GM12878 (cell line): ENCODE data around the gene MFAP4. TPM values are rescaled to one million over a fixed set of nuclear protein-coding genes. Genes with fewer than 3 reads are reported as not detected.

Experiments
- ATAC-seq: fragments of 200-7000 bp; cut with Tn5 transposase; 3 replicates; pipeline ENCODE4 v1.9.1; 2020; ENCODE audit warnings: mild to moderate bottlenecking, moderate library complexity
- BruUV-seq: library from RNA; stranded (reverse); fragments of 400-500 nt; replicated peaks from 2 replicates; lab custom pipeline; 2021; lab: Mats Ljungman, UMichigan
- CTCF ChIA-PET: fragments of 300-600 bp; sonication (Branson Sonifier 250); formaldehyde crosslinking; extraction: SDS; loops from one replicate; lab custom pipeline; 2021; ENCODE audit warnings: inconsistent platforms; lab: Yijun Ruan, JAX
- POLR2A ChIA-PET: fragments of 350-600 bp; formaldehyde crosslinking; extraction: SDS; loops from one replicate; lab custom pipeline; 2021; ENCODE audit warnings: inconsistent platforms; lab: Charles Lee
- RAD21 ChIA-PET: fragments of 300-600 bp; sonication (Branson Sonifier 250); formaldehyde crosslinking; loops from one replicate; lab custom pipeline; 2023; ENCODE audit warnings: antibody characterized with exemption; ENCODE audit not compliant: unreplicated experiment; lab: Charles Lee
- SMC1A ChIA-PET: fragments of 300-600 bp; sonication (Branson Sonifier 250); formaldehyde crosslinking; loops from one replicate; lab custom pipeline; 2023; ENCODE audit not compliant: unreplicated experiment, uncharacterized antibody; lab: Charles Lee
- DNase-seq: peaks from one replicate; pipeline ENCODE4 v3.0.0-alpha.2; 2011; ENCODE audit warnings: low read depth, low spot score
- FAIRE-seq: peaks from 3 replicates; lab custom pipeline; 2011; peaks lifted over from hg19 to GRCh38; lab: Jason Lieb, UNC
- H2AFZ ChIP-seq: 2 replicates; pipeline ENCODE4 v1.6.0; 2011; ENCODE audit warnings: low read depth, low read length, control low read depth; ENCODE audit not compliant: control insufficient read depth
- H3K27ac ChIP-seq: 2 replicates; pipeline ENCODE4 v1.5.1; 2011; ENCODE audit warnings: control low read depth; ENCODE audit not compliant: control insufficient read depth, insufficient read depth
- H3K27me3 ChIP-seq, 2 experiments: replicated peaks in 1 of 2; 2 replicates each; pipeline versions ENCODE4 v1.6.0 to v1.6.1; 2011; ENCODE audit warnings: low read length in 1 of 2; ENCODE audit not compliant: control insufficient read depth in 2 of 2, insufficient read depth in 2 of 2
- H3K36me3 ChIP-seq, 2 experiments: 2 replicates each; pipeline ENCODE4 v1.5.1; 2011; ENCODE audit warnings: low read length in 1 of 2; ENCODE audit not compliant: control insufficient read depth in 2 of 2, insufficient read depth in 2 of 2
- H3K4me1 ChIP-seq: 2 replicates; pipeline ENCODE4 v1.6.1; 2011; ENCODE audit warnings: mild to moderate bottlenecking, low read length, moderate library complexity, mixed read lengths; ENCODE audit not compliant: control insufficient read depth, insufficient read depth
- H3K4me2 ChIP-seq: 2 replicates; pipeline ENCODE4 v1.6.0; 2011; ENCODE audit warnings: control low read depth; ENCODE audit not compliant: control insufficient read depth, insufficient read depth
- H3K4me3 ChIP-seq: fragments of 200-600 bp; sonication (generic); 2 replicates; pipeline ENCODE4 v1.5.1; 2016
- H3K79me2 ChIP-seq: 2 replicates; pipeline ENCODE4 v1.6.0; 2011; ENCODE audit warnings: low read length; ENCODE audit not compliant: control insufficient read depth, insufficient read depth
- H3K9ac ChIP-seq: 2 replicates; pipeline ENCODE4 v1.8.0; 2011; ENCODE audit warnings: low read length, control low read depth, mixed read lengths; ENCODE audit not compliant: control insufficient read depth, insufficient read depth
- H3K9me3 ChIP-seq: replicated peaks from 3 replicates; pipeline ENCODE4 v1.5.1; 2011; ENCODE audit warnings: mild to moderate bottlenecking, low read length; ENCODE audit not compliant: control insufficient read depth, insufficient read depth
- H4K20me1 ChIP-seq: 2 replicates; pipeline ENCODE4 v1.6.0; 2011; ENCODE audit not compliant: control insufficient read depth, insufficient read depth
- CBX5 ChIP-seq: sonication (generic); IDR thresholded peaks from 2 replicates; pipeline ENCODE4 v1.6.1; 2016; ENCODE audit warnings: low read depth, moderate library complexity, mild to moderate bottlenecking, inconsistent platforms
- NFIC ChIP-seq: IDR thresholded peaks from 2 replicates; pipeline ENCODE4 v1.6.1; 2012; ENCODE audit warnings: low read depth, mild to moderate bottlenecking, inconsistent platforms, low read length, moderate library complexity
- NFYA ChIP-seq: IDR thresholded peaks from 2 replicates; pipeline ENCODE4 v1.6.1; 2011; ENCODE audit warnings: low read depth, mild to moderate bottlenecking, low read length, improper control_type of control experiment, borderline replicate concordance
- NR2C1 ChIP-seq: fragments of 450-650 bp; IDR thresholded peaks from 2 replicates; pipeline ENCODE4 v1.6.1; 2017; ENCODE audit warnings: antibody characterized with exemption, mild to moderate bottlenecking, moderate library complexity
- NR2C2 ChIP-seq: IDR thresholded peaks from 2 replicates; pipeline ENCODE4 v1.6.1; 2011; ENCODE audit warnings: borderline replicate concordance, low read depth; ENCODE audit not compliant: control insufficient read depth, insufficient read length
- POLR2A ChIP-seq: IDR thresholded peaks from 2 replicates; pipeline ENCODE4 v1.6.1; 2011; ENCODE audit warnings: low read depth, mild to moderate bottlenecking, low read length
- RAD21 ChIP-seq: IDR thresholded peaks from 2 replicates; pipeline ENCODE4 v1.6.1; 2011; ENCODE audit warnings: mild to moderate bottlenecking, low read depth, low read length, moderate library complexity; ENCODE audit not compliant: insufficient read depth
- RB1 ChIP-seq: fragments of 450-650 bp; formaldehyde crosslinking; IDR thresholded peaks from 2 replicates; pipeline ENCODE4 v1.6.1; 2017; ENCODE audit warnings: mild to moderate bottlenecking, borderline replicate concordance
- TCF12 ChIP-seq: IDR thresholded peaks from 2 replicates; pipeline ENCODE4 v1.6.1; 2011; ENCODE audit warnings: low read depth, mild to moderate bottlenecking, low read length
- TCF3 ChIP-seq: IDR thresholded peaks from 2 replicates; pipeline ENCODE4 v1.6.1; 2012; ENCODE audit warnings: low read depth, mild to moderate bottlenecking, low read length, borderline replicate concordance; ENCODE audit not compliant: insufficient read depth
- YY1 ChIP-seq: IDR thresholded peaks from 2 replicates; pipeline ENCODE4 v1.6.1; 2011; ENCODE audit warnings: low read depth, mild to moderate bottlenecking, low read length
- ZNF274 ChIP-seq: IDR thresholded peaks from one replicate; pipeline ENCODE4 v1.8.0; 2011; ENCODE audit not compliant: insufficient read length, insufficient read depth
- WGBS: methylation state at CpG from one replicate; pipeline ENCODE4 v1.1.6; 2016; ENCODE audit warnings: low lambda C conversion rate; ENCODE audit not compliant: insufficient replicate concordance, insufficient coverage; ENCODE audit errors: missing lambda C conversion rate; 5-methylcytosine and 5-hydroxymethylcytosine counted together
- in situ Hi-C: fragments of 300-500 bp; cut with MboI; formaldehyde crosslinking; loops from 9 replicates; pipeline ENCODE4 v1.14.3; 2018; ENCODE audit warnings: mixed read lengths
- intact Hi-C: fragments of 100-400 bp; cut with micrococcal nuclease; formaldehyde crosslinking; loops from one replicate; pipeline ENCODE4 v1.14.2; 2022; ENCODE audit not compliant: unreplicated experiment
- polyA plus RNA-seq, 11 experiments: library from polyadenylated mRNA; depleted of rRNA in 4 of 11; unstranded in 6 of 11; stranded (reverse) in 5 of 11; fragments of >200 nt; fragmentation: Nextera tagmentation in 4 of 11; fragmentation: Illumina TruSeq in 1 of 11; extraction: Ambion mirVana in 4 of 11; extraction: Trizol in 1 of 11; gene quantifications; 1 replicate in 1 of 11; 2 replicates in 10 of 11; pipeline versions ENCODE4 v1.2.1 to v1.2.3, GENCODE V29; 2011 to 2016; ENCODE audit warnings: inconsistent platforms in 2 of 11, missing spikeins in 2 of 11, low read depth in 1 of 11
- total RNA-seq, 4 experiments: library from RNA; depleted of rRNA in 3 of 4; stranded (reverse); fragments of >200 nt in 3 of 4; fragmentation: Illumina TruSeq in 1 of 4; extraction: Trizol in 1 of 4; gene quantifications; 2 replicates each; pipeline versions ENCODE4 v1.2.1 to v1.2.3, GENCODE V29; 2013 to 2021
- TF ChIP-seq, protein P1 (sequence below): fragments of 450-650 bp; formaldehyde crosslinking; IDR thresholded peaks from 2 replicates; pipeline ENCODE4 v1.4.0; 2022; ENCODE audit warnings: mild to moderate bottlenecking, moderate library complexity

MFAP4 gene
- total and polyA plus RNA-seq, 10 of the 15 experiments (the other 5 are each of a cell fraction or from before 2014, with no cell fraction given): 0.08 to 0.28 (median 0.09) TPM; not detected in 7

DNA sequence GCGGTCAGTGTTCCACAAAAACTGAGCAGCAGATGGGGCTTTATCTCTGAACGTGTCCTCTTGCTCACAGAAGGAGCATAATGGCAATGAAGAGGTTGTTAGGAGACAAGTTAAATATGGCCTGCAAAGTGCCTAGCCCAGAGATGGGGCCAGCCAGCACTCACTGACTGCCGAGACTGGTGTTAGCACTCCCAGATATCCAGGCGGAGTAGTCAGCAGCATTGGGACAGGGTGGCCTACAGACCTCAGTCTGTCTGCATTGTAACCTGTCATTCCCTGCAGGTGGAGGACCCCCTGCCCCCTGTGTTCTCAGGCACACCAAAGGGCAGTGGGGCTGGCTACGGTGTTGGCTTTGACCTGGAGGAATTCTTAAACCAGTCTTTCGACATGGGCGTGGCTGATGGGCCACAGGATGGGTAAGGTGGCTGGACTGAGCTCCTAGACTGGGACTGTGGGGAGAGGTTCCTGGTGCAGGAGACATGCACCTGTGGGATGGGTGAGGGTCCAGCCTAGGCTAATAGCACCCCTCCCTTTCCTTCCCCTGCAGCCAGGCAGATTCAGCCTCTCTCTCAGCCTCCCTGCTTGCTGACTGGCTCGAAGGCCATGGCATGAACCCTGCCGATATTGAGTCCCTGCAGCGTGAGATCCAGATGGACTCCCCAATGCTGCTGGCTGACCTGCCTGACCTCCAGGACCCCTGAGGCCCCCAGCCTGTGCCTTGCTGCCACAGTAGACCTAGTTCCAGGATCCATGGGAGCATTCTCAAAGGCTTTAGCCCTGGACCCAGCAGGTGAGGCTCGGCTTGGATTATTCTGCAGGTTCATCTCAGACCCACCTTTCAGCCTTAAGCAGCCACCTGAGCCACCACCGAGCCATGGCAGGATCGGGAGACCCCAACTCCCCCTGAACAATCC lies 4.2 kb downstream of the MFAP4 start:
- SMC1A ChIA-PET: no interaction called here
- ATAC-seq (no peak), FAIRE-seq (no peak), DNase-seq (no peak)
- H3K4me3 ChIP-seq: no peak overlapping the region
- no peak overlapping the region for H3K4me2 ChIP-seq
- CTCF ChIA-PET: interaction anchor here (2.5 kb wide), 1 partner anchor 20 kb away, joined by 6 read pairs; the partner anchor contains the start of gene B9D1
- no peak overlapping the region for H3K9ac ChIP-seq
- no peak overlapping the region for H3K27ac ChIP-seq
- peaks cover 4 to 18% of the 10 kb centered on the region in 2 experiments for H3K36me3 ChIP-seq
- H3K27me3 ChIP-seq: no peaks in the 10 kb centered on the region
- BruUV-seq: no TSS peak
- intact Hi-C loops (no loop called here), in situ Hi-C loops (no loop called here)
- H3K79me2 ChIP-seq: peaks cover 4% of the 10 kb centered on the region
- 91% methylated on average over 13 of the region's 13 CpGs for WGBS
- no peaks in the 10 kb centered on the region for H3K9me3 ChIP-seq
- H4K20me1 ChIP-seq: no peaks in the 10 kb centered on the region
- TF ChIP-seq TCF3 (no peak), POLR2A (peak; percentile 4; the same call in 1 of the 2 replicates)
- H3K4me1 ChIP-seq: no peaks in the 10 kb centered on the region
- POLR2A ChIA-PET: no interaction called here
- RAD21 ChIA-PET: no interaction called here
- no peak overlapping the region for H2AFZ ChIP-seq

DNA sequence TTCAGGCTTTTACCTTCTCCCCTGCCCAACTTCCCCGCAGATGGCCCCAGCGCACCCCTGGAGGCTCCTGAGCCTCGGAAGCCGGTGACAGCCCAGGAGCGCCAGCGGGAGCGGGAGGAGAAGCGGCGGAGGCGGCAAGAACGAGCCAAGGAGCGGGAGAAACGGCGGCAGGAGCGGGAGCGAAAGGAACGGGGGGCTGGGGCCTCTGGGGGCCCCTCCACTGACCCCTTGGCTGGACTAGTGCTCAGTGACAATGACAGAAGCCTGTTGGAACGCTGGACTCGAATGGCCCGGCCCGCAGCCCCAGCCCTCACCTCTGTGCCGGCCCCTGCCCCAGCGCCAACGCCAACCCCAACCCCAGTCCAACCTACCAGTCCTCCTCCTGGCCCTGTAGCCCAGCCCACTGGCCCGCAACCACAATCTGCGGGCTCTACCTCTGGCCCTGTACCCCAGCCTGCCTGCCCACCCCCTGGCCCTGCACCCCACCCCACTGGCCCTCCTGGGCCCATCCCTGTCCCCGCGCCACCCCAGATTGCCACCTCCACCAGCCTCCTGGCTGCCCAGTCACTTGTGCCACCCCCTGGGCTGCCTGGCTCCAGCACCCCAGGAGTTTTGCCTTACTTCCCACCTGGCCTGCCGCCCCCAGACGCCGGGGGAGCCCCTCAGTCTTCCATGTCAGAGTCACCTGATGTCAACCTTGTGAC lies 5.1 kb downstream of the MFAP4 start:
- ChIA-PET SMC1A (no interaction called here), RAD21 (no interaction called here), POLR2A (no interaction called here), CTCF (no interaction called here)
- Histone ChIP-seq H3K4me1 (no peaks in the 10 kb centered on the region), H3K9me3 (no peaks in the 10 kb centered on the region), H4K20me1 (no peaks in the 10 kb centered on the region), H3K9ac (no peak overlapping the region), H3K36me3 (peaks cover 4 to 18% of the 10 kb centered on the region in 2 experiments), H3K4me2 (no peak overlapping the region), H3K27ac (no peak overlapping the region), H2AFZ (no peak overlapping the region), H3K27me3 (no peaks in the 10 kb centered on the region), H3K79me2 (peaks cover 4% of the 10 kb centered on the region), H3K4me3 (no peak overlapping the region)
- intact Hi-C loops (no loop called here), in situ Hi-C loops (no loop called here)
- ATAC-seq (no peak), FAIRE-seq (no peak), DNase-seq (no peak)
- WGBS: 96% methylated on average over 18 of the region's 31 CpGs
- BruUV-seq: no TSS peak
- TF ChIP-seq YY1: no peak
- TF ChIP-seq TCF3: no peak
- TF ChIP-seq NFIC: no peak
- no peak for TF ChIP-seq NR2C2
- TF ChIP-seq NFYA: no peak
- TF ChIP-seq RAD21: no peak
- TF ChIP-seq ZNF274: no peak
- no peak for TF ChIP-seq TCF12
- TF ChIP-seq NR2C1: no peak
- TF ChIP-seq RB1: no peak
- TF ChIP-seq, protein P1, sequence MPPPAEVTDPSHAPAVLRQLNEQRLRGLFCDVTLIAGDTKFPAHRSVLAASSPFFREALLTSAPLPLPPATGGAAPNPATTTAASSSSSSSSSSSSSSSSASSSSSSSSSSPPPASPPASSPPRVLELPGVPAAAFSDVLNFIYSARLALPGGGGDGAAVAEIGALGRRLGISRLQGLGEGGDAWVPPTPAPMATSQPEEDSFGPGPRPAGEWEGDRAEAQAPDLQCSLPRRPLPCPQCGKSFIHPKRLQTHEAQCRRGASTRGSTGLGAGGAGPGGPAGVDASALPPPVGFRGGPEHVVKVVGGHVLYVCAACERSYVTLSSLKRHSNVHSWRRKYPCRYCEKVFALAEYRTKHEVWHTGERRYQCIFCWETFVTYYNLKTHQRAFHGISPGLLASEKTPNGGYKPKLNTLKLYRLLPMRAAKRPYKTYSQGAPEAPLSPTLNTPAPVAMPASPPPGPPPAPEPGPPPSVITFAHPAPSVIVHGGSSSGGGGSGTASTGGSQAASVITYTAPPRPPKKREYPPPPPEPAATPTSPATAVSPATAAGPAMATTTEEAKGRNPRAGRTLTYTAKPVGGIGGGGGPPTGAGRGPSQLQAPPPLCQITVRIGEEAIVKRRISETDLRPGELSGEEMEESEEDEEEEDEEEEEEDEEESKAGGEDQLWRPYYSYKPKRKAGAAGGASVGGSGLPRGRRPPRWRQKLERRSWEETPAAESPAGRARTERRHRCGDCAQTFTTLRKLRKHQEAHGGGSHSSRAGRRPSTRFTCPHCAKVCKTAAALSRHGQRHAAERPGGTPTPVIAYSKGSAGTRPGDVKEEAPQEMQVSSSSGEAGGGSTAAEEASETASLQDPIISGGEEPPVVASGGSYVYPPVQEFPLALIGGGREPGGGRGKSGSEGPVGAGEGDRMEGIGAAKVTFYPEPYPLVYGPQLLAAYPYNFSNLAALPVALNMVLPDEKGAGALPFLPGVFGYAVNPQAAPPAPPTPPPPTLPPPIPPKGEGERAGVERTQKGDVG (CRISPR knock-in tag): no peak
- no peak for TF ChIP-seq CBX5
